ENCODE measurements around the gene RBP2.

The RBP2 gene

DNA sequence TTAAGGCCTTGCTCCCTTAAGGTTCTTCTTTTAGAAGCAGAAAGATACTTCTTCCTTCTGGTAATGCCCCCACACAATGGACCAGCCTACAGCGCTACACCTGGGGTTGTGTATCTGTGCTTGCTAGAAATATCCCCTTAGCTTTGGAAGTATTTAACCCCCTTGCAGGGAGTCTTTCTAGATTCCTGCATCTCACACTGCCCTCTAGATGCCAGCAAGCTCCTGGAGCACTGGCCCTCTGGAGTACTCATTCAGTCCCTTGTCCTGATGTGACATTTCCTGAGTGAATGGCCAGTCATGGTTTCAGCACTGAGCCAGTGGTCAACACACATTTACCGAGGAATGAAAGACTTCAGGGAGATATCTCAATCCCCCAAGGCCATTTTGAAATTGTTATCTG is 30.4 kb upstream of the RBP2 start:
- TF ChIP-seq POLR2A (IDR thresholded peaks at IDR 0.05; ENCODE audit: low read length) (no peak), GATA1 (IDR thresholded peaks at IDR 0.05; ENCODE audit: low read depth, low read length) (no peak)
- no peak for DNase-seq

DNA sequence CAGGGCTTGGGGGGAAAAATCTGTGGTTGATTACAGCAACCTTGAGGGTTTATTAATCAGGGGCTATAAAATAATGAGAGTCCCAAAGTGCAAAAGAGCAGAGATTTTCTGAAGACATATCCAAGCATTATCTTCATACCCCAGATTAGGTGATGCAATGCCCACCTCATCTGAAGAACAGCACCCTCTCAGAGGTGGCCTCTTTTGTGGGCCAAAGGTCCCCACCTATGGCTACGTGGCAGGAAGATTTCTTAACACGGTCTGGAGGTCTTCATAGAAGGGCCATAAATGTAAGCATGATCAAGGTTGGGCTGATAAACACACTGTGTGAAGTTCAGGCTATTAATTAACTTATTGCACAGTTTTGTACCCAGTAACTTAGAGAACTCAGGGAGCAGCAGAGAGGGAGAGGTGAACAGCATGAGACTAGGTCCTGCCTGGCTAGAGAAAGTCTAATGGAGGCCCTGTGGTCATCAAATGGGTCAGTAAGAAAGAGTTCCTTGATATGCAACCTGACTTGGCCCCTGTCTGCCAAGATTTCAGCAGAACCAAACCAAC is 29.6 kb upstream of the RBP2 start:
- TF ChIP-seq POLR2A (IDR thresholded peaks at IDR 0.05; ENCODE audit: low read length) (no peak), GATA1 (IDR thresholded peaks at IDR 0.05; ENCODE audit: low read depth, low read length) (no peak)
- DNase-seq, result no peak

DNA sequence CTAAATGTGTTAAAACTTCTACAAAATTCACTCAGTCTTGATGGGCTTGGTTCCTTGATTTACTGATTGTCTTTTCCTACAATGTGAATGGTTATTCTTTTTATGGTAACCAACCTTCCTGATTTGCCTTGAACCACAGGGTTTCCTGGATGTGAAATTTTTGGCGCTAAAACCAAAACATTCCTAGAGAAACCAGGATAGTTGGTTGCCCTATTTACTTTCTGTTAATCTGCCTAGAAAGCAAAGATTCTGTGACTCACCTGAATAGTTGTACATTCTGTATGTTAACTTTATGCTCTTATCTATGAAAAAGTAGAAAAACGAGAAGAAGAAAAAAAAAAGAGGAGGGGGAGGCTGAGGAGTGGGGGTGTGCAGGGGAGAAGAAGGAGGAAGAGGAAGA is 23.2 kb upstream of the RBP2 start:
- no peak for DNase-seq
- TF ChIP-seq POLR2A (IDR thresholded peaks at IDR 0.05; ENCODE audit: low read length) (no peak), GATA1 (IDR thresholded peaks at IDR 0.05; ENCODE audit: low read depth, low read length) (no peak)

DNA sequence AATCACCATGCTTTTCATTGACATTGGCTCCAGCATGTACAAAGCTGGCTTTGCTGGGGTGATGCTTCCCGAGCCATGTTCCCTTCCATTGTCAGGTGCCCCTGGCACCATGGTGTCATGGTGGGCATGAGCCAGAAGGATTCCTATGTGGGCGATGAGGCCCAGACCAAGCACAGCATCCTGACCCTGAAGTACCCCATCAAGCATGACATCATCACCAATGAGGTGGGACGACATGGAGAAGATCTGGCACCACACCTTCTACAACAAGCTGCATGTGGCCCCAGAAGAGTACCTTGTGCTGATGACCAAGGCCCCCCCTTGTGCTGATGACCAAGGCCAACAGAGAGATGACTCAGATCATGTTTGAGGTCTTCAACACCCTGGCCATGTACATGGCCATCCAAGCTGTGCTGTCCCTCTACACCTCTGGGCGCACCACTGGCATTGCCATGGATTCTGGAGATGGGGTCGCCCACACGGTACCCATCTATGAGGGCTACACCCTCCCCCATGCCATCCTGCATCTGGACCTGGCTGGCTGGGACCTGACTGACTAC is 17.6 kb upstream of the RBP2 start:
- DNase-seq, result no peak
- no peak for TF ChIP-seq POLR2A (IDR thresholded peaks at IDR 0.05; ENCODE audit: low read length)
- no peak for TF ChIP-seq GATA1 (IDR thresholded peaks at IDR 0.05; ENCODE audit: low read depth, low read length)

DNA sequence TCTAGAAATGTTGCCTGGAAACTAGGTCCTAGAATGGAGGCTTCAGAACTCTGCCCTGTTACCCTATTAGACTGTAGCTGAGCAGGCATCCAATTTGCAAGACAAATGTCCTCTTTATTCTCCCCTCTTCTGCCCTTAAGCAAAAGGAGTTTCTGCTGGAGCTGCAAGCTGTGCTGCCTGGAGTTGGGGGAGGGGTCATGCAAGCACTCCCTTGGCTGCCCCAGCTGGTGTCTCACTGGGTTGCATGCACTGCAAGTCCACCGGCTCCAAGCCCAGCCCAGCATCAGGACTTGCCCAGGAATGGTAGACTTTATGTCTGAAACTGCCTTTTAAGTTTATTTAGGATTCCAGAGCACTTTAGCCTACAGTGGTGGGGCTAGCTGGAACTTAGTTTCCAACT is 15.7 kb upstream of the RBP2 start:
- no peak for DNase-seq
- TF ChIP-seq GATA1 (IDR thresholded peaks at IDR 0.05; ENCODE audit: low read depth, low read length) (no peak), POLR2A (IDR thresholded peaks at IDR 0.05; ENCODE audit: low read length) (no peak)

DNA sequence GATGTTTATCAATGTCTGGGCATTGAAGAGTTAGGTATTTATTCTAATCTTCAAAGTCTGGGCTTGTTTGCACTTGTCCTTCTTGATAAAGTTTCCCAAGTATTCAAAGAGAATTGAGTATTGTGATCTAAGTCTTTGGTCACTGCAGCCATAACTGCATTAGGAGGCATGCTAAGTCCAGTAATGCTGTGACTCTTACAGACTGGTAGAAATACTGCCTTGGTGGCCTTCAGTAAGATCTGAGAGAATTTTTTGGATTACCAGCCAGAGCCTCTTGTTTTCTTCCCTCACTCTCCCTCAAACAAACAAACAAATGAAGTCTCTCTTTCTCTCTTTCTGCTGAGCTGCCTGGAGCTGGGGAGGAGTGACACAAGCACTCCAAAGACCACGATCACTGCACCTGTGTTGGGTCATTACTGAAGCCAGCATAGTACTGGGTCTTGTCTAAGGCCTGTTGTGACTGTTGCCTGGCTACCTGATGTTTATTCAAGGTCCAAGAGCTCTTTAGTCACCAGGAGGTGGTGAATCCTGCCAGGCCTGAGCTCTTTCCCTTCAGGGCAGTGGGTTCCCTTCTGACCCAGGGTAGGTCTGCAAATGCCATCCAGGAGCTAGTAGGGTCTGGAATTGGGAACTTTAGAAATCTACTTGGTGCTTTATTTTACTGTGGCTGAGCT is 14.8 kb upstream of the RBP2 start:
- TF ChIP-seq GATA1 (IDR thresholded peaks at IDR 0.05; ENCODE audit: low read depth, low read length) (no peak), POLR2A (IDR thresholded peaks at IDR 0.05; ENCODE audit: low read length) (no peak)
- DNase-seq, result no peak

DNA sequence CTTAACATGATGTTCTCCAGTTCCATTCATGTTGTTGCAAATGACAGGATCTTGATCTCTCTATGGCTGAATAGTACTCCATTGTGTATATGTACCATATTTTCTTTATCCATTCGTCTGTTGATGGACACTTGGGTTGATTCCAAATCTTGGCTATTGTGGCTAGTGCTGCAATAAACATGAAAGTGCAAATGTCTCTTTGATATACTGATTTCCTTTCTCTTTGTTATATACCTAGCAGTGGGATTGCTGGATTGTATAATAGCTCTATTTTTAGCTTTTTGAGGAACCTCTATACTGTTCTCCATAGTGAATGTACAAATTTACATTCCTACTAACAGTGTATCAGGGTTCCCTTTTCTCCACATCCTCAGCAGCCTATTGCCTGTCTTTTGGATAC is 5.9 kb upstream of the RBP2 start:
- no peak for TF ChIP-seq GATA1 (IDR thresholded peaks at IDR 0.05; ENCODE audit: low read depth, low read length)
- TF ChIP-seq POLR2A (IDR thresholded peaks at IDR 0.05; ENCODE audit: low read length), result no peak
- no peak for DNase-seq

DNA sequence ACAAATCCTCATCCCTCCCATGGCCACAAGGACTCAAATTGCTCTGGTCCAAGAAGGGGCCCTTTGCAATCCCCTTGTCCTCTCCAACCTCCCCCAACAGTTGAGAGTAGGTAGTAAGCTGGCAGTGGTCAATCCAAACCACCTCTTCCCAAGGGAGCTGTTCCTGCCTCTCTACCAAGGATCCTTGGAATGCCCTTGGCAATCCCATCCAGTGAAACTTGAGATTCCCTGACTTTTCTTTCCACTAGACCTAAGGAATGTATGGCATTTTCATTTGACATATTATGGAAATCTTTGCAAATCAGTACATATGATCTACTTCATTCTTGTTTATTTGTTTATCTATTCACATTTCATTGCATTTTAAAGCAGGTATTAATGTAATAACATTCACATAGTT is 4.8 kb upstream of the RBP2 start:
- DNase-seq, result no peak
- TF ChIP-seq POLR2A (IDR thresholded peaks at IDR 0.05; ENCODE audit: low read length), result no peak
- no peak for TF ChIP-seq GATA1 (IDR thresholded peaks at IDR 0.05; ENCODE audit: low read depth, low read length)

DNA sequence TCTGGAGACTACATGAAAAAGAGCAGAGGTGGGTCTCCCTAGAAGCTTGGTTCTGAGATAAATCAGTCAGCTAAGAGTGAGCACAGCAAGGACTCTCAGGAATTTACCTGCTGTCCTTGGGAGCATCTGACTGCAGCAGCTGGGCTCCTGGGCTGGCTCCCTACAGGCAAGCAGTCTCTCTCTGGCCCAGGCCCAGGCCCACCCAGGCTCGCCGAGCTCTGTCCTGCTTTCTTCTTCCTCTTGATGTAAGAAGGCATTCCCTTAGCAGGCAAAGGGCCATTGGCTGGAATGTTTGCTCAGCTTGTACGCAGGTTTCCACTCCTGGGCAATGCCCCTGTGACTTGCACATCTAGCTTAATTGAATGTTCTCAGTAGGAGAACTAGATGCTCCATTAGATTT is 4.3 kb upstream of the RBP2 start:
- no peak for DNase-seq
- TF ChIP-seq GATA1 (IDR thresholded peaks at IDR 0.05; ENCODE audit: low read depth, low read length) (no peak), POLR2A (IDR thresholded peaks at IDR 0.05; ENCODE audit: low read length) (no peak)

DNA sequence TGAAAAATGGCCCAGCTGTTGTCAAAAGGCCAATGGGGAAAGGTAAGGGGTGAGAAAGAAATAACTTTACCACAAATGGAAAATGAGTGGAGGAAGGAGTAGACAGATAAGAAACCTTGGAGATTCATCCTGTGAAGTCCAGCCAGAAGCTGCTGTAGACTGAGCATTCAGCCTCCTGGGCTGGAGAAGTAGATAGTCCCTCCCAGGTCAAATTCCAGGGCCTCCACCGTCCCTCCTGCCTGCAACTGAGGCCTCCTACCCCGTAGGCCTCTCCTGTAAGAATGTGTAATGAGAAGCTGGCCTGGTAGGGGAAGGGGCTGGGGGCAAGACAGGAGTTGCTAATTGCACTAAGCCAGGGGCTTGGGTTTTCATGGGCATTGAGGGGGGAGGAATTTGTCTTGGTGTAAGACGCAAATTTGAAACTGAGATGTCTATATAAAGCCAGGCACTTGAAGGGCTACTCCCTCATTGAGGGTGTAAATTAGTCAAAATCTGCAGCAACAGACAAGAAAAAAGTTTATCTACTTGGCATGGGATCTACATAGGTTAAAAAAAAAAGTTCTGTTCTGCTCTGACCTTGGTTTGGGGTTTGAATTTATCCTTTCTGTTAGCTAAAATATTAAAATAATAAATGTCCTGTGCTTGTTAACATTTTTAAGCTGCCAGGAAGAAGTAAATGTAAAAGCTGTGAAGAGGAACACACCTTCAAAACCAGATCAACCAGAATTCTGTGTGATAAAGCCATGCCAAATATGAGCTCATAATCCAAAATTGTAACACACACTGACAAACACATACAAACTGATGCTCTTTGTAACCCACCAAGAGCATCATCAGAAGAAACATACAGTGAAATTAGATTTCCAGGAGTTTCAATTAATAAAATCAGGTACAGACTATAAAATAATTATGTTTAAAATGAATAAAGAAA is 1.7 kb upstream of the RBP2 start:
- TF ChIP-seq GATA1 (IDR thresholded peaks at IDR 0.05; ENCODE audit: low read depth, low read length) (no peak), POLR2A (IDR thresholded peaks at IDR 0.05; ENCODE audit: low read length) (no peak)
- DNase-seq, result no peak

DNA sequence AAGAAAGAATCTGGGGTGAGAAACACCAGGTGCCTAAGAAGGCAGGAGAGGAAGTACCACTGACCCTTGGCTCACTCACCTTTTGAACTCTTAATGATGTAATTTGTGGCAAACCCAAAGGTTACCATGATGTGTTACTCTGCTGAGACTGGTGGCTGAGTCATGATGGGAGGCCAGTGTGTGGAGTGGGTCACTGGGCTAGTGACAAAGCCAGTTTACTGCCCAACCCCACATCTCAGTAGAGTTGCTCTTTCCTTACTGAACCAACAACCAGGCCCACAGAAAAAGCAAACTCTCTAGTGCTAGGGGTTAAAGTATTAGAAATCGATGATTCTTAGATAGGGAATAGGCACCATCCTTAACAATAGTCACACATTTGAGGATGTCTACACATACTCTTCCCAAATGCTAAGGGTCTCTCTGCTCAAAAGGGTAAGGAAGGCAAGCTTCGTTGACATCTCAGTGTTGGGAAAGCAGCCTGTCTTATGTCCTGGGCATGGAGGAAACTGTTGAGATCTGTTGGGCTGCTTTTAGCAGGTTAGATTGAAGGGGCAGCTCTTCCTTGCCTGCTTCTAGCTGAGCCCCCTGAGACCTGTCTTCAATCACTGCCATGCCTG is 3.1 kb downstream of the RBP2 start:
- TF ChIP-seq GATA1 (IDR thresholded peaks at IDR 0.05; ENCODE audit: low read depth, low read length) (no peak), POLR2A (IDR thresholded peaks at IDR 0.05; ENCODE audit: low read length) (no peak)
- no peak for DNase-seq

DNA sequence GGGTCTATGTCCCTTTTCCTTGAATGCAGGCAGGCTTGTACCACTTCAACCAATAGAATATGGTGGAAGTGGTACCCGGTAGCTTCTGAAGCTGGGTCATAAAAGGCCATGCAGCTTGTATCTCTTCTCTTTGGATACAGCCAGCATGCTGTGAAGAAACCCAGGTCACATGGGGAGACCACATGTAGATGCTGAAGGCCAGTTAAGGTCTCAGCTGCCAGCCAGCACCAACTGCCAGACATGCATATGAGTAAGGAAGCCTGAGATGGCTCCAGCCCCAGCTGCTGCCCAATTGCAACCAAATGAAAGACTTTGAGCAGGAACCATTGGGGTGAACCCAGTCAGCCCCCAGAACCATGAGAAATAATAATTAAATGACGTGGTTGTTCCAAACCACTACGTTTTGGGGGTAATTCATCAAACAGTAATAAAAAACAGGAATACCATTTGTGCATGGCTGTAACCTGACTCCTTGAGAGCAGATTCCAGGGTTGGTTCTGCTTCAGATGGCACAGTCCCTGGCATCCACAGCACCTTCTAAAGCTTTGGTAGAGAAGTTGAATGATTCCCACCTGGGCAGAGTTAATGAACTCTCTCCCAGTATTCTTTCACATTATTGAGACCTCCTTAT is 3.8 kb downstream of the RBP2 start:
- TF ChIP-seq POLR2A (IDR thresholded peaks at IDR 0.05; ENCODE audit: low read length) (no peak), GATA1 (IDR thresholded peaks at IDR 0.05; ENCODE audit: low read depth, low read length) (no peak)

DNA sequence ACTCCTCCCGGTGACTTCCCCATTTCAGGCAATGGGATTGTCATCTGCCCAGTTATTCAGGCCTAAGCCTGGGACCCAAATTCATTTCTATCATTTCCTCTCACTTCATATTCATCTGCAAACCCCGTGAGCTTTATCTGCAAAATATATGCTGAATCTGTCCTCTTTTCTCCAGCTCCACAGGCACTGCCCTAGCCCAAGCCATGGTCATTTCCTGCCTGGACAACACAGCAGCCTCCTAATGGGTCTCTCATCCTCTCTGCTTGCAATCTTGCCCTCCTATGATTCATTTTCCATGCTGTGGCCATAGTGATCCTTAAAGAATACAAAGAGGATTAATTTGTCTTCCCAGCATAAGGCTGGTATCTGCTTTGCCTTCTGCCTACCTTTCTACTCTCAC is 6.1 kb downstream of the RBP2 start:
- no peak for DNase-seq
- TF ChIP-seq POLR2A (IDR thresholded peaks at IDR 0.05; ENCODE audit: low read length), result no peak
- no peak for TF ChIP-seq GATA1 (IDR thresholded peaks at IDR 0.05; ENCODE audit: low read depth, low read length)

More for the DNA sequence above, 3.8 kb downstream of the RBP2 start:
- no peak for DNase-seq

Data from erythroblast (primary cell).